Fibroblast of lung (primary cell): ENCODE data around the gene SIGLEC10. TPM values are rescaled to one million over a fixed set of nuclear protein-coding genes. Genes with fewer than 3 reads are reported as not detected.

Experiments
- DNase-seq, 2 donors: peaks; one replicate each; pipeline versions ENCODE4 v3.0.0 to v3.0.0-alpha.2; 2010; ENCODE audit warnings: low read depth in 2 of 2
- H2AFZ ChIP-seq: 2 replicates; pipeline ENCODE4 v1.5.1; 2012; ENCODE audit warnings: low read length, control low read depth, inconsistent platforms
- H3K27ac ChIP-seq: 2 replicates; pipeline ENCODE4 v1.5.1; 2011; ENCODE audit warnings: low read length, control low read depth; ENCODE audit not compliant: insufficient read depth
- H3K27me3 ChIP-seq: 2 replicates; pipeline ENCODE4 v1.5.1; 2011; ENCODE audit warnings: mild to moderate bottlenecking, low read length; ENCODE audit not compliant: control insufficient read depth, insufficient read depth
- H3K36me3 ChIP-seq: 2 replicates; pipeline ENCODE4 v1.5.1; 2011; ENCODE audit warnings: low read length; ENCODE audit not compliant: control insufficient read depth, insufficient read depth
- H3K4me1 ChIP-seq: 2 replicates; pipeline ENCODE4 v1.5.1; 2011; ENCODE audit warnings: low read length; ENCODE audit not compliant: control insufficient read depth, insufficient read depth; ENCODE audit errors: extremely low read depth
- H3K4me2 ChIP-seq: 2 replicates; pipeline ENCODE4 v1.5.1; 2011; ENCODE audit warnings: low read length, control low read depth; ENCODE audit not compliant: insufficient read depth; ENCODE audit errors: extremely low read depth
- H3K4me3 ChIP-seq, 4 experiments: fragments of 200-600 bp in 1 of 4; sonication (generic) in 1 of 4; replicated peaks in 1 of 4; 2 replicates each; pipeline ENCODE4 v1.5.1; 2011 to 2016; ENCODE audit warnings: low read length in 4 of 4, low read depth in 3 of 4, mild to moderate bottlenecking in 3 of 4, control low read depth in 2 of 4, inconsistent platforms in 1 of 4, mixed read lengths in 1 of 4; ENCODE audit not compliant: insufficient read depth in 1 of 4; ENCODE audit errors: control extremely low read depth in 1 of 4
- H3K79me2 ChIP-seq: 2 replicates; pipeline ENCODE4 v1.5.1; 2012; ENCODE audit warnings: mild to moderate bottlenecking, low read length, inconsistent platforms; ENCODE audit not compliant: control insufficient read depth, insufficient read depth
- H3K9ac ChIP-seq: 2 replicates; pipeline ENCODE4 v1.5.1; 2011; ENCODE audit warnings: mild to moderate bottlenecking, low read length, control low read depth; ENCODE audit not compliant: insufficient read depth
- H3K9me3 ChIP-seq: 2 replicates; pipeline ENCODE4 v1.5.1; 2012; ENCODE audit warnings: low read depth, low read length; ENCODE audit not compliant: control insufficient read depth, insufficient read depth
- H4K20me1 ChIP-seq: 2 replicates; pipeline ENCODE4 v1.5.1; 2011; ENCODE audit warnings: low read length; ENCODE audit not compliant: control insufficient read depth, insufficient read depth; ENCODE audit errors: extremely low read depth
- CTCF ChIP-seq, 2 donors: IDR thresholded peaks in 1 of 2; conservative IDR thresholded peaks in 1 of 2; 1 replicate in 1 of 2; 2 replicates in 1 of 2; pipeline ENCODE4 v1.5.1; 2011 to 2012; ENCODE audit warnings: low read length in 2 of 2, control low read depth in 1 of 2, inconsistent platforms in 1 of 2, low read depth in 1 of 2, mild to moderate bottlenecking in 1 of 2
- EZH2 ChIP-seq: IDR thresholded peaks from 2 replicates; pipeline ENCODE4 v1.5.1; 2012; ENCODE audit warnings: low read length, control low read depth, mild to moderate bottlenecking; ENCODE audit errors: missing control alignments
- polyA plus RNA-seq, 2 donors: library from polyadenylated mRNA; depleted of rRNA in 1 of 2; stranded (reverse) in 1 of 2; unstranded in 1 of 2; fragments of >200 nt; gene quantifications; 2 replicates each; pipeline ENCODE4 v1.2.1, GENCODE V29; 2011 to 2012; ENCODE audit warnings: missing spikeins in 1 of 2
- total RNA-seq: library from RNA; depleted of rRNA; stranded (reverse); fragments of >200 nt; gene quantifications from 2 replicates; pipeline ENCODE4 v1.2.1, GENCODE V29; 2014

SIGLEC10 gene
- total and polyA plus RNA-seq, 2 donors (not counting 1 experiment from before 2014, with no cell fraction given): not detected

GRCh38 chr19:51460164-51460992 is 42.9 kb upstream of the SIGLEC10 start:
- no peak overlapping the region for H3K9ac ChIP-seq
- TF ChIP-seq CTCF (conservative IDR thresholded peaks at IDR 0.05 in 1 of 2, IDR thresholded peaks at IDR 0.05 in 1 of 2; ENCODE audit: low read depth in 1 of 2, low read length in 2 of 2) (no peak), EZH2 (no peak)
- H3K9me3 ChIP-seq: no peaks in the 10 kb centered on the region
- H3K4me2 ChIP-seq: no peak overlapping the region
- H3K27ac ChIP-seq: no peak overlapping the region
- no peak overlapping the region for H2AFZ ChIP-seq
- no peaks in the 10 kb centered on the region for H3K27me3 ChIP-seq
- H4K20me1 ChIP-seq: no peaks in the 10 kb centered on the region
- no peak overlapping the region for H3K4me3 ChIP-seq
- H3K36me3 ChIP-seq: no peaks in the 10 kb centered on the region
- no peaks in the 10 kb centered on the region for H3K79me2 ChIP-seq
- H3K4me1 ChIP-seq: no peaks in the 10 kb centered on the region
- no peak for DNase-seq

GRCh38 chr19:51458899-51459505 is 41.6 kb upstream of the SIGLEC10 start:
- no peaks in the 10 kb centered on the region for H3K4me1 ChIP-seq
- H3K27ac ChIP-seq: no peak overlapping the region
- no peak overlapping the region for H2AFZ ChIP-seq
- no peaks in the 10 kb centered on the region for H4K20me1 ChIP-seq
- no peaks in the 10 kb centered on the region for H3K36me3 ChIP-seq
- no peak overlapping the region for H3K4me2 ChIP-seq
- H3K4me3 ChIP-seq: no peak overlapping the region
- no peak for TF ChIP-seq CTCF (conservative IDR thresholded peaks at IDR 0.05 in 1 of 2, IDR thresholded peaks at IDR 0.05 in 1 of 2; ENCODE audit: low read depth in 1 of 2, low read length in 2 of 2)
- no peaks in the 10 kb centered on the region for H3K79me2 ChIP-seq
- no peaks in the 10 kb centered on the region for H3K9me3 ChIP-seq
- no peaks in the 10 kb centered on the region for H3K27me3 ChIP-seq
- no peak for DNase-seq
- no peak overlapping the region for H3K9ac ChIP-seq

- no peak within 1 kb of the TSS for H3K4me3 ChIP-seq
- H3K79me2 ChIP-seq: no peaks in the 10 kb centered on the region
- H3K4me1 ChIP-seq: no peaks in the 10 kb centered on the region
- no peak within 1 kb of the TSS for H2AFZ ChIP-seq
- H3K27me3 ChIP-seq: no peaks in the 10 kb centered on the region
- no peak within 1 kb of the TSS for H3K27ac ChIP-seq
- TF ChIP-seq CTCF (conservative IDR thresholded peaks at IDR 0.05 in 1 of 2, IDR thresholded peaks at IDR 0.05 in 1 of 2; ENCODE audit: low read depth in 1 of 2, low read length in 2 of 2) (no peak), EZH2 (no peak)
- no peak within 1 kb of the TSS for H3K9ac ChIP-seq
- no peak within 1 kb of the TSS for H3K4me2 ChIP-seq
- no peaks in the 10 kb centered on the region for H3K36me3 ChIP-seq
- DNase-seq: no peak
- no peaks in the 10 kb centered on the region for H4K20me1 ChIP-seq
- H3K9me3 ChIP-seq: no peaks in the 10 kb centered on the region
Observed at GRCh38 chr19:51458051-51458645, 40.7 kb upstream of the SIGLEC10 start, which contains the start of gene SIGLEC8. Gene SIGLEC8, minus strand, starts transcription at chr19:51458454. Its CDS starts 67 bp downstream, at chr19:51458387.
